ENCODE results near the gene MSL3.

DNA sequence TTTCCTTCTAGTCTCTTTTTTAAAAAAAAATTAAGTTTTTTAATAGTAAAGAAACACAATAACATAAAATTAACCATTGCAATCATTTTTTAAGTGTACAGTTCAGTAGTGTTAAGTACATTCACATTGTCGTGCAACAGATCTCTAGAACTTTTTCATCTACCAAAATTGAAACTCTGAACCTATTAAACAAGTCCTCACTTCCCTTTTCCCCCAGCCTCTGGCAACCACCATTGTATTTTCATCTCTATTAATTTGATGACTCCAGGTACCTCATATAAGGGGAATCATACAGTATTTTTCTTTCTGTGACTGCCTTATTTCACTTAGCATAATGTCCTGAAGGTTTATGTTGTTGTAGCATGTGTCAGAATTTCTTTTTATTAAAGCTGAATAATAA is 31.8 kb downstream of the MSL3 start:
- TF ChIP-seq ZNF674 (CRISPR knock-in tag; IDR thresholded peaks at IDR 0.05; ENCODE audit: low read depth) (no peak), AGO1 (IDR thresholded peaks at IDR 0.05; ENCODE audit: low read depth, low read length, poor library complexity, severe bottlenecking) (no peak)
